HCT116 (cell line): Measurements from ENCODE around the gene SLC50A1. TPM values are rescaled to one million over a fixed set of nuclear protein-coding genes. Genes with fewer than 3 reads are reported as not detected.

ENCODE experiments used
- ATAC-seq: fragments of 200-7000 bp; cut with Tn5 transposase; 2 replicates; pipeline ENCODE4 v1.9.1; 2020; ENCODE audit warnings: mild to moderate bottlenecking, moderate library complexity
- BruUV-seq: library from RNA; stranded (reverse); fragments of 400-500 nt; replicated peaks from 2 replicates; lab custom pipeline; 2021; lab: Mats Ljungman, UMichigan
- CTCF ChIA-PET: fragments of 300-600 bp; sonication (Branson Sonifier 250); formaldehyde crosslinking; loops from one replicate; lab custom pipeline; 2021; ENCODE audit warnings: antibody characterized with exemption; lab: Charles Lee
- POLR2A ChIA-PET: fragments of 300-600, 350-600 bp; sonication (Branson Sonifier 250); formaldehyde crosslinking; loops from one replicate; lab custom pipeline; 2021; ENCODE audit warnings: antibody characterized with exemption; lab: Charles Lee
- RAD21 ChIA-PET, 2 experiments: fragments of 300-600 bp; sonication (Branson Sonifier 250); formaldehyde crosslinking; loops; one replicate each; lab custom pipeline; 2023; ENCODE audit warnings: low total read pairs in 2 of 2; ENCODE audit not compliant: uncharacterized antibody in 2 of 2, unreplicated experiment in 2 of 2, low non-redundant PET in 1 of 2; lab: Charles Lee
- DNase-seq: peaks from one replicate; pipeline ENCODE4 v3.0.0-alpha.2; 2010; ENCODE audit warnings: low read depth, low spot score
- H2AFZ ChIP-seq: fragments of 200-600 bp; shearing (Covaris generic), sonication (generic); 2 replicates; pipeline ENCODE4 v1.6.1; 2017; ENCODE audit warnings: low read depth, mixed run types, mixed read lengths, antibody characterized with exemption, low read length; ENCODE audit not compliant: poor library complexity, severe bottlenecking
- H3K27ac ChIP-seq: 2 replicates; pipeline ENCODE4 v1.5.1; 2012; ENCODE audit warnings: low read depth, low read length
- H3K27me3 ChIP-seq: fragments of 200-600 bp; sonication (generic); 2 replicates; pipeline ENCODE4 v1.6.1; 2016; ENCODE audit warnings: mixed run types, low read length, mixed read lengths; ENCODE audit not compliant: insufficient read depth
- H3K36me3 ChIP-seq, 2 experiments: fragments of 200-500 bp in 1 of 2; fragments of 200-600 bp in 1 of 2; sonication (Bioruptor generic) in 1 of 2; sonication (generic) in 1 of 2; 2 replicates each; pipeline versions ENCODE4 v1.5.1 to v1.6.1; 2014 to 2016; ENCODE audit warnings: low read length in 2 of 2, inconsistent platforms in 1 of 2, mixed read lengths in 1 of 2, mixed run types in 1 of 2; ENCODE audit not compliant: insufficient read depth in 2 of 2, control insufficient read depth in 1 of 2
- H3K4me1 ChIP-seq, 2 experiments: fragments of 200-600 bp in 1 of 2; sonication (generic) in 1 of 2; 2 replicates each; pipeline versions ENCODE4 v1.5.1 to v1.6.1; 2012 to 2017; ENCODE audit warnings: low read length in 2 of 2, inconsistent platforms in 1 of 2, mild to moderate bottlenecking in 1 of 2, mixed read lengths in 1 of 2, mixed run types in 1 of 2, moderate library complexity in 1 of 2; ENCODE audit not compliant: insufficient read depth in 2 of 2, control insufficient read depth in 1 of 2
- H3K4me2 ChIP-seq: fragments of 200-600 bp; sonication (generic); 2 replicates; pipeline ENCODE4 v1.6.1; 2017; ENCODE audit warnings: mixed run types, low read length, mixed read lengths
- H3K4me3 ChIP-seq, 2 experiments: fragments of 200-600 bp in 1 of 2; sonication (generic) in 1 of 2; replicated peaks in 1 of 2; 2 replicates each; pipeline ENCODE4 v1.5.1; 2011 to 2016; ENCODE audit warnings: low read length in 2 of 2, control low read depth in 1 of 2, low read depth in 1 of 2, mild to moderate bottlenecking in 1 of 2, mixed read lengths in 1 of 2, mixed run types in 1 of 2
- H3K79me2 ChIP-seq: fragments of 200-600 bp; sonication (generic); 2 replicates; pipeline ENCODE4 v1.6.1; 2017; ENCODE audit warnings: mild to moderate bottlenecking, mixed run types, low read length, moderate library complexity, mixed read lengths; ENCODE audit not compliant: insufficient read depth
- H3K9ac ChIP-seq: fragments of 200-600 bp; sonication (generic); 2 replicates; pipeline ENCODE4 v1.6.1; 2016; ENCODE audit warnings: low read length, mixed read lengths
- H3K9me2 ChIP-seq: fragments of 200-600 bp; sonication (generic), shearing (Covaris generic); 2 replicates; pipeline ENCODE4 v1.6.1; 2017; ENCODE audit warnings: mixed run types, mild to moderate bottlenecking, moderate library complexity; ENCODE audit not compliant: insufficient read depth
- H3K9me3 ChIP-seq, 2 experiments: fragments of 200-500 bp in 1 of 2; fragments of 200-600 bp in 1 of 2; sonication (Bioruptor generic) in 1 of 2; sonication (generic) in 1 of 2; 2 replicates each; pipeline ENCODE4 v1.6.1; 2014 to 2017; ENCODE audit warnings: low read length in 2 of 2, mixed read lengths in 2 of 2, inconsistent platforms in 1 of 2, low read depth in 1 of 2, mild to moderate bottlenecking in 1 of 2, mixed run types in 1 of 2, moderate library complexity in 1 of 2; ENCODE audit not compliant: control insufficient read depth in 1 of 2, insufficient read depth in 1 of 2
- H4K20me1 ChIP-seq: fragments of 200-600 bp; sonication (generic), shearing (Covaris generic); 2 replicates; pipeline ENCODE4 v1.6.1; 2017; ENCODE audit warnings: mixed run types, mild to moderate bottlenecking, moderate library complexity; ENCODE audit not compliant: insufficient read depth
- EGR1 ChIP-seq: IDR thresholded peaks from 2 replicates; pipeline ENCODE4 v1.6.1; 2012; ENCODE audit warnings: low read depth
- FOSL1 ChIP-seq: IDR thresholded peaks from 2 replicates; pipeline ENCODE4 v1.6.1; 2012; ENCODE audit warnings: low read depth
- JUND ChIP-seq: IDR thresholded peaks from 2 replicates; pipeline ENCODE4 v1.6.1; 2012
- POLR2A ChIP-seq: IDR thresholded peaks from 2 replicates; pipeline ENCODE4 v1.7.0; 2011; ENCODE audit warnings: borderline replicate concordance; ENCODE audit not compliant: insufficient read depth, insufficient read length; ENCODE audit errors: extremely low read depth
- RAD21 ChIP-seq: IDR thresholded peaks from 2 replicates; pipeline ENCODE4 v1.6.1; 2012; ENCODE audit warnings: low read depth, mild to moderate bottlenecking
- SIN3A ChIP-seq: IDR thresholded peaks from 2 replicates; pipeline ENCODE4 v1.6.1; 2012; ENCODE audit warnings: low read depth
- SP1 ChIP-seq: IDR thresholded peaks from 2 replicates; pipeline ENCODE4 v1.6.1; 2012; ENCODE audit warnings: low read depth
- TCF7L2 ChIP-seq: IDR thresholded peaks from 2 replicates; pipeline ENCODE4 v1.7.0; 2011; ENCODE audit warnings: borderline replicate concordance, inconsistent platforms; ENCODE audit not compliant: insufficient read depth, insufficient read length; ENCODE audit errors: extremely low read depth
- intact Hi-C: fragments of 100-400 bp; cut with micrococcal nuclease; formaldehyde crosslinking; loops from 2 replicates; pipeline ENCODE4 v1.10.0; 2022
- total RNA-seq: library from RNA; stranded (reverse); gene quantifications from one replicate; pipeline ENCODE4 v1.2.1, GENCODE V29; 2021; ENCODE audit not compliant: unreplicated experiment
- TF ChIP-seq, protein P1 (sequence below): IDR thresholded peaks from 2 replicates; pipeline ENCODE4 v1.6.1; 2012; ENCODE audit warnings: low read depth
- TF ChIP-seq, protein P2 (sequence below): IDR thresholded peaks from 2 replicates; pipeline ENCODE4 v1.6.1; 2012
- TF ChIP-seq, protein P3 (sequence below): IDR thresholded peaks from 2 replicates; pipeline ENCODE4 v1.6.1; 2012

The SLC50A1 gene
- total RNA-seq, 1 experiment from 2014 or later: 49.9 TPM

DNA sequence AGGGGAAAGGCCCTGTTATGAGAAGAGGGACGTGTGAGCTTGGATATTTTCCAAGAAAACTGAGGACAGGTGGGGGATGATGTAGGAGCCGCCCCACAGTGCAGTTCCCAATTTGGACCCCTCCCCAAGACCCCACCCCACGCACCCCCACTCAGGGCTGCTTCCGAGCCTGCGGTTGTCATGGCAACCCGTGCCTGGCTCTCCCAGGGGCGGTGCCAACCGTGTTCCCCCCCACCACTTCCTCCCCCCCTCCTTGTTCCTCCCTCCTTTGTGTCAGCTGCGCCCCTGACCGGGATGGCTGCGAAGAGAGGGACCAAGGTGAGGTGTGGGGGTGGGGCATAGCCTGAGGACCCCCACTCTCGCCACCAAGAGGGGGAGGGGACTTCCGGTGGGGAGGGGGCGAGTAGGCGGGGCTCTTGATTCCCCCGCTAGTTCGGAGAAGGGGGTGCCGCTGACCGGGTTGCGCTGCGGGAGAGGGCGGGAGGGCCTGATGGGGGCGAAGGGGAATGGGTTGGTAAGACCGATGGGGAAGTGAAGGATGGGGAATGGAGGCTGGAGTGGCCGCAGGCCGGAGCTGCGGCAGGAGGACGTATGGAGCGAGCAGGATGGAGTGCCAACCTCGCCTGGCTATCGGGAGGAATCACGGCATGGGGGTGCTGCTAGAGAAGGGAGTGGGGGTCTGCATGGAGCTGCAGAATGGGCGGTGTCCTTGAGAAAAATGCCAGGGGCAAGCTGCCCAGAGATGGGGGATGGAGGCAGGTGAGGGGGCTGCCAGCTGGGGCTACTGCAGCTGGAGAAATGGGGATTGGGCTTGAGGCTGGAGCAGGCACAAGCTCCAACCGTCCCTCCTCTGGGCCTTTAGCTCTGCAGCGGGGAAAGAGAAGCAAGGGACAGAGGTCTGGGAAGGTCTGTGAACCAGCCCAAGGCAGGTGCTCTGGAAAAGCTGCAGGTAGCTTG lies 39.0 kb downstream of the SLC50A1 start:
- BruUV-seq: no TSS peak

More for the DNA sequence above, 39.0 kb downstream of the SLC50A1 start:
- Histone ChIP-seq H3K27me3 (no peaks in the 10 kb centered on the region), H4K20me1 (no peaks in the 10 kb centered on the region), H3K9me2 (no peaks in the 10 kb centered on the region), H2AFZ (peak overlapping the region; percentile 66), H3K4me3 (peak overlapping the region; percentile 84 to 97), H3K9ac (peak overlapping the region; percentile 87), H3K4me2 (peak overlapping the region; percentile 76), H3K79me2 (peaks cover 25% of the 10 kb centered on the region), H3K9me3 (no peaks in the 10 kb centered on the region), H3K36me3 (peaks cover 2 to 6% of the 10 kb centered on the region in 2 experiments; a peak in 2 of 4 replicates), H3K27ac (peak overlapping the region; percentile 76; the same call in 1 of the 2 replicates)
- DNase-seq (no peak), ATAC-seq (no peak)
- CTCF ChIA-PET: interaction anchor here (1.9 to 4.6 kb wide), 5 partner anchors 19 to 83 kb away, joined by 5 to 71 read pairs (median 9); no protein-coding TSS in a partner anchor
- RAD21 ChIA-PET: no interaction called here
- intact Hi-C loops: loop anchor here (10.0 kb wide), 1 partner anchor 150 kb away; the partner anchor contains the start of gene RUSC1
- POLR2A ChIA-PET: interaction anchor here (1.5 to 2.5 kb wide), 3 partner anchors 19 to 51 kb away, joined by 4 to 15 read pairs (median 4); no protein-coding TSS in a partner anchor
- TF ChIP-seq RAD21: no peak
- TF ChIP-seq, protein P1, sequence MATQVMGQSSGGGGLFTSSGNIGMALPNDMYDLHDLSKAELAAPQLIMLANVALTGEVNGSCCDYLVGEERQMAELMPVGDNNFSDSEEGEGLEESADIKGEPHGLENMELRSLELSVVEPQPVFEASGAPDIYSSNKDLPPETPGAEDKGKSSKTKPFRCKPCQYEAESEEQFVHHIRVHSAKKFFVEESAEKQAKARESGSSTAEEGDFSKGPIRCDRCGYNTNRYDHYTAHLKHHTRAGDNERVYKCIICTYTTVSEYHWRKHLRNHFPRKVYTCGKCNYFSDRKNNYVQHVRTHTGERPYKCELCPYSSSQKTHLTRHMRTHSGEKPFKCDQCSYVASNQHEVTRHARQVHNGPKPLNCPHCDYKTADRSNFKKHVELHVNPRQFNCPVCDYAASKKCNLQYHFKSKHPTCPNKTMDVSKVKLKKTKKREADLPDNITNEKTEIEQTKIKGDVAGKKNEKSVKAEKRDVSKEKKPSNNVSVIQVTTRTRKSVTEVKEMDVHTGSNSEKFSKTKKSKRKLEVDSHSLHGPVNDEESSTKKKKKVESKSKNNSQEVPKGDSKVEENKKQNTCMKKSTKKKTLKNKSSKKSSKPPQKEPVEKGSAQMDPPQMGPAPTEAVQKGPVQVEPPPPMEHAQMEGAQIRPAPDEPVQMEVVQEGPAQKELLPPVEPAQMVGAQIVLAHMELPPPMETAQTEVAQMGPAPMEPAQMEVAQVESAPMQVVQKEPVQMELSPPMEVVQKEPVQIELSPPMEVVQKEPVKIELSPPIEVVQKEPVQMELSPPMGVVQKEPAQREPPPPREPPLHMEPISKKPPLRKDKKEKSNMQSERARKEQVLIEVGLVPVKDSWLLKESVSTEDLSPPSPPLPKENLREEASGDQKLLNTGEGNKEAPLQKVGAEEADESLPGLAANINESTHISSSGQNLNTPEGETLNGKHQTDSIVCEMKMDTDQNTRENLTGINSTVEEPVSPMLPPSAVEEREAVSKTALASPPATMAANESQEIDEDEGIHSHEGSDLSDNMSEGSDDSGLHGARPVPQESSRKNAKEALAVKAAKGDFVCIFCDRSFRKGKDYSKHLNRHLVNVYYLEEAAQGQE: no peak
- TF ChIP-seq TCF7L2: no peak
- TF ChIP-seq SP1: no peak
- no peak for TF ChIP-seq FOSL1
- TF ChIP-seq, protein P2, sequence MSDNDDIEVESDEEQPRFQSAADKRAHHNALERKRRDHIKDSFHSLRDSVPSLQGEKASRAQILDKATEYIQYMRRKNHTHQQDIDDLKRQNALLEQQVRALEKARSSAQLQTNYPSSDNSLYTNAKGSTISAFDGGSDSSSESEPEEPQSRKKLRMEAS: no peak
- no peak for TF ChIP-seq POLR2A
- no peak for TF ChIP-seq JUND
- TF ChIP-seq SIN3A: no peak
- TF ChIP-seq, protein P3, sequence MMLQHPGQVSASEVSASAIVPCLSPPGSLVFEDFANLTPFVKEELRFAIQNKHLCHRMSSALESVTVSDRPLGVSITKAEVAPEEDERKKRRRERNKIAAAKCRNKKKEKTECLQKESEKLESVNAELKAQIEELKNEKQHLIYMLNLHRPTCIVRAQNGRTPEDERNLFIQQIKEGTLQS: no peak
- TF ChIP-seq EGR1: no peak
- TF ChIP-seq, all 23 proteins: peak for 0
- peaks cover 7 to 42% of the 10 kb centered on the region in 2 experiments; a peak in 3 of 4 replicates for H3K4me1 ChIP-seq
